ENCODE results near the gene FAIM. TPM values are rescaled to one million over a fixed set of nuclear protein-coding genes. Genes with fewer than 3 reads are reported as not detected.
"Not testable (repeated sequence)": the region's sequence is repeated elsewhere in the genome, so short reads cannot be mapped to it uniquely, and the experiment has no call there.

FAIM gene
- total RNA-seq, 2 experiments from 2014 or later = 2.0 TPM; not detected in 1

GRCh38 chr3:138598534-138598933 lies 10.0 kb upstream of the FAIM start:
- ChIA-PET POLR2A (no interaction called here), CTCF (ENCODE audit: unreplicated experiment) (no interaction called here)
- Histone ChIP-seq H3K27ac (ENCODE audit: low read depth, low read length, poor library complexity, severe bottlenecking) (no peak overlapping the region), H3K4me3 (ENCODE audit: low read depth, low read length, poor library complexity, severe bottlenecking) (no peak overlapping the region), H4K20me1 (ENCODE audit: insufficient read depth, low read length) (no peaks in the 10 kb centered on the region), H3K79me2 (ENCODE audit: insufficient read depth, low read depth, low read length) (no peaks in the 10 kb centered on the region), H3K4me2 (ENCODE audit: low read length) (no peak overlapping the region), H3K9me3 (ENCODE audit: low read length) (peaks cover 3% of the 10 kb centered on the region; the same call in 1 of the 2 replicates), H3K36me3 (ENCODE audit: insufficient read depth, low read length) (no peaks in the 10 kb centered on the region), H3K9me2 (ENCODE audit: insufficient read depth, low read length) (no peaks in the 10 kb centered on the region), H2AFZ (ENCODE audit: low read length) (no peak overlapping the region), H3K4me1 (ENCODE audit: insufficient read depth, low read length, poor library complexity, severe bottlenecking) (peaks cover 16% of the 10 kb centered on the region)
- BruUV-seq (replicated peaks) = no TSS peak
- no peak for DNase-seq (ENCODE audit: low spot score)
- intact Hi-C loops (cut with micrococcal nuclease; ENCODE audit: unreplicated experiment) = loop anchor here (10.0 kb wide), 1 partner anchor 534 kb away; no protein-coding TSS in a partner anchor
- TF ChIP-seq EZH2phosphoT487 (IDR thresholded peaks at IDR 0.05; ENCODE audit: borderline replicate concordance, low read depth, low read length) (no peak), CTCF (conservative IDR thresholded peaks at IDR 0.05; ENCODE audit: low read length) (no peak)

GRCh38 chr3:138600100-138600745 lies 8.3 kb upstream of the FAIM start:
- POLR2A ChIA-PET = no interaction called here

GRCh38 chr3:138601661-138602060 lies 6.9 kb upstream of the FAIM start:
- intact Hi-C loops (cut with micrococcal nuclease; ENCODE audit: unreplicated experiment); H4K20me1 ChIP-seq (ENCODE audit: insufficient read depth, low read length); POLR2A ChIA-PET; H3K9me3 ChIP-seq (ENCODE audit: low read length); CTCF ChIA-PET (ENCODE audit: unreplicated experiment); H3K4me1 ChIP-seq (ENCODE audit: insufficient read depth, low read length, poor library complexity, severe bottlenecking); H3K79me2 ChIP-seq (ENCODE audit: insufficient read depth, low read depth, low read length); H3K4me3 ChIP-seq (ENCODE audit: low read depth, low read length, poor library complexity, severe bottlenecking); H3K9me2 ChIP-seq (ENCODE audit: insufficient read depth, low read length); BruUV-seq (replicated peaks); H2AFZ ChIP-seq (ENCODE audit: low read length); H3K27ac ChIP-seq (ENCODE audit: low read depth, low read length, poor library complexity, severe bottlenecking); DNase-seq (ENCODE audit: low spot score); H3K36me3 ChIP-seq (ENCODE audit: insufficient read depth, low read length); H3K4me2 ChIP-seq (ENCODE audit: low read length): not testable (repeated sequence)

More at GRCh38 chr3:138600100-138600745, 8.3 kb upstream of the FAIM start:
- no peak overlapping the region for H3K4me3 ChIP-seq (ENCODE audit: low read depth, low read length, poor library complexity, severe bottlenecking)
- CTCF ChIA-PET (ENCODE audit: unreplicated experiment) = no interaction called here
- no peak for DNase-seq (ENCODE audit: low spot score)
- H4K20me1 ChIP-seq (ENCODE audit: insufficient read depth, low read length) = no peaks in the 10 kb centered on the region
- intact Hi-C loops (cut with micrococcal nuclease; ENCODE audit: unreplicated experiment) = no loop called here
- H3K27ac ChIP-seq (ENCODE audit: low read depth, low read length, poor library complexity, severe bottlenecking) = no peak overlapping the region
- TF ChIP-seq CTCF (conservative IDR thresholded peaks at IDR 0.05; ENCODE audit: low read length) = no peak
- TF ChIP-seq EZH2phosphoT487 (IDR thresholded peaks at IDR 0.05; ENCODE audit: borderline replicate concordance, low read depth, low read length) = no peak
- no peaks in the 10 kb centered on the region for H3K79me2 ChIP-seq (ENCODE audit: insufficient read depth, low read depth, low read length)
- H3K4me1 ChIP-seq (ENCODE audit: insufficient read depth, low read length, poor library complexity, severe bottlenecking) = peaks cover 7% of the 10 kb centered on the region
- no peak overlapping the region for H2AFZ ChIP-seq (ENCODE audit: low read length)
- no TSS peak for BruUV-seq (replicated peaks)
- no peaks in the 10 kb centered on the region for H3K9me2 ChIP-seq (ENCODE audit: insufficient read depth, low read length)
- no peaks in the 10 kb centered on the region for H3K36me3 ChIP-seq (ENCODE audit: insufficient read depth, low read length)
- peaks cover 3% of the 10 kb centered on the region; the same call in 1 of the 2 replicates for H3K9me3 ChIP-seq (ENCODE audit: low read length)
- no peak overlapping the region for H3K4me2 ChIP-seq (ENCODE audit: low read length)

DNA sequence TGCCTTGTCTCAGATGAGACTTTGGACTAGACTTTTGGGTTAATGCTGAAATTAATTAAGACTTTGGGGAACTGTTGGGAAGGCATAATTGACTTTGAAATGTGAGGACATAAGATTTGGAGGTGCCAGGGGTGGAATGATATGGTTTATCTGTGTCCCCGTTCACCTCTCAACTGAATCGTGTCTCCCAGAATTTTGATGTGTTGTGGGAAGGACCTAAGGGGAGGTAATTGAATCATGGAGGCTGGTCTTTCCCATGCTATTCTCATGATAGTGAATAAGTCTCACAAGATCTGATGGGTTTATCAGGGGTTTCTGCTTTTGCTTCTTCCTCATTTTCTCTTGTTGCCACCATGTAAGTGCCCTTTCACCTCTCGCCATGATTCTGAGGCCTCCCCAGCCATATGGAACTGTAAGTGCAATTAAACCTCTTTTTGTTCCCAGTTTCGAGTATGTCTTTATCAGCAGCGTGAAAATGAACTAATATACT lies 4.4 kb upstream of the FAIM start:
- BruUV-seq (replicated peaks); CTCF ChIA-PET (ENCODE audit: unreplicated experiment): not testable (repeated sequence)
- POLR2A ChIA-PET = interaction anchor here (0.6 kb wide), 1 partner anchor 1739 kb away, joined by 3 read pairs; no protein-coding TSS in a partner anchor

More for the DNA sequence above, 4.4 kb upstream of the FAIM start:
- H3K4me1 ChIP-seq (ENCODE audit: insufficient read depth, low read length, poor library complexity, severe bottlenecking); H3K9me2 ChIP-seq (ENCODE audit: insufficient read depth, low read length); DNase-seq (ENCODE audit: low spot score); H3K4me2 ChIP-seq (ENCODE audit: low read length); H3K79me2 ChIP-seq (ENCODE audit: insufficient read depth, low read depth, low read length); H4K20me1 ChIP-seq (ENCODE audit: insufficient read depth, low read length); intact Hi-C loops (cut with micrococcal nuclease; ENCODE audit: unreplicated experiment); H3K9me3 ChIP-seq (ENCODE audit: low read length); H3K36me3 ChIP-seq (ENCODE audit: insufficient read depth, low read length); H2AFZ ChIP-seq (ENCODE audit: low read length); H3K27ac ChIP-seq (ENCODE audit: low read depth, low read length, poor library complexity, severe bottlenecking); H3K4me3 ChIP-seq (ENCODE audit: low read depth, low read length, poor library complexity, severe bottlenecking): not testable (repeated sequence)
